ENCODE measurements around the gene FAM204A.
A peak's percentile ranks its signal among the peaks of the same experiment; 100 is the strongest.

FAM204A gene

DNA sequence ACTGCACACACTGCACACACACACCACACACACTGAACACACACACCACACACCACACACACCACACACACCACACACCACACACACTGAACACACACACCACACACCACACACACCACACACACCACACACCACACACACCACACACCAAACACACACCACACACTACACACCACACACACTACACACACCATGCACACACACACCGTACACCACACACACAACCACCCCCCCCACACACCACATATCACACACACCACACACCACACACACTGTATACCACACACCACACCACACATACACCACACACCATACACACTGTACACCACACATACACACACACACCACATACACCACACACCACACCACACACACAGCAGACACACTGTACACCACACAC is 59.5 kb downstream of the FAM204A start:
- no peak for DNase-seq (ENCODE audit: low spot score)

- no peak for DNase-seq (ENCODE audit: low spot score)
These were observed 63.5 kb downstream of the FAM204A start for GRCh38 chr10:118278649-118279048.

DNA sequence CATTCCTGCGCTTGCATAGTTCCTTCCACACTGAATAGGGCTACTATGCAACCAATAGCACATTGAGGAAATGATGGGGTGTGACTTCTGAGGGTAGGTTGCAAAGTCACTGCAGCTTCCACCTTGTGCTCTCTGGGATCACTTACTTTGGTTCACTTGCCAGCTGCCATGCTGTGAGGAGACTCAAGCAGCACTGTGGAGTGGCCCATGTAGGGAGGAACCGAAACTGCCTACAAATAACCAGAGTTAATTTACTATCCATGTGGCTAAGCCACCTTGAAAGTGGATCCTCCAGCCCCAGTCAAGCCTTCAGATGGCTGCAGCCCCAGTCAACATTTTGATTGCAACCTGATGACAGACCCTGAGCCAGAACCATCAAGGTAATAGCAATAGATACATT is 64.3 kb downstream of the FAM204A start:
- no peak for DNase-seq (ENCODE audit: low spot score)

GRCh38 chr10:118276727-118277126 is 65.4 kb downstream of the FAM204A start:
- no peak for DNase-seq (ENCODE audit: low spot score)

- no peak for DNase-seq (ENCODE audit: low spot score)
These were observed 65.9 kb downstream of the FAM204A start for GRCh38 chr10:118276204-118276603.

DNA sequence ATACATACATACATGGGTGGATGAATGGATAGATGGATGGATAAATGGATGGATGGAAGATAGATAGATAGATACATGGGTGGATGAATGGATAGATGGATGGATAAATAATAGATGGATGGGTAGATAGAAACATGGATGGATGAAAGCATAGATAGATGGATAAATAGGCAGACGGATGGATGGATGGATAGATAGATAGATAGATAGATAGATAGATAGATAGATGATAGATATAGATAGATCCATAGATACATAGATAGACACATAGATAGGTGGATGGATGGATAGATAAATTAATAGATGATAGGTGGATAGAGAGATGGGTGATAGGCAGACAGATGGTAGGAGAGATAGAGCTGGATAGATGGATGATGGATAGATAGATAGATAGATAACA is 68.5 kb downstream of the FAM204A start:
- DNase-seq (ENCODE audit: low spot score) = no peak

DNA sequence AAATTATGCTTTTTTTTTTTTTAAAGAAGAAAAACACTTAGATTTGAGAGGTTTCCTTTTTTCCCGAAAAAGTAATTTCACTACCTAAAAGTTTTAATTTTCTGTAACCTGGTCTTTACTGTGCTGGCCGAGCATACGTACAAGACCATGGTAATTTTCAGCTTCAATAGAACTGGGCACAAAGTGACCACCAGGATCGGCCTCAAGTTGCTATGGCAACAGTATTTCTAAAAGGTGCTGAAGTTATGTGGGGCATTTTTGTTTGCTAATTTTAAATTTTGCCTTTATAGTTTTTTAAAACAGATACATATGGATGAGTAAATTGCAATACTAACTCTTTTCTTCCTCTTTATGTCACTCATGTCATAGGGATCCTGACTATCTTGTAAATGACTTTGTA is 69.4 kb downstream of the FAM204A start:
- no peak for DNase-seq (ENCODE audit: low spot score)

- DNase-seq (ENCODE audit: low spot score) = no peak
These were observed 69.9 kb downstream of the FAM204A start for GRCh38 chr10:118272149-118272721.

DNA sequence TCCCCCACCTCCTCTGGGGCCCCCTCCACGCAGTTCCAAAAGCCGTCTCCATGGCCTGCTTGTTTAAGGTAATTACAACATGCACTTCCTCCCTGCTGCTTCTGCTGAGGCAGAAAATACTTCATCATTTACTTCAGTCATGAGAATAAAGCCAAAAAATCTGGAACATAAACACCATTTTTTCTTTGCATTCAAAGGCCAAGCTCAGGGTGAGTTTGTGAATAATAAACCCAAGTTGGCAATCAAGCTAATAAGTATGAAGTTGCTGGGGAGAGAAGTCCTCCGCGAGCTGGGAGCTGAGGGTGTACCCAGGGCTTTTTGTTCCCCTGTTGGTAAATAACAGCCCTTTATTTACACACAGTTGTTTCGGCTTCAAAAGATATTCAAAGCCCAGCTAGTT is 70.5 kb downstream of the FAM204A start:
- no peak for DNase-seq (ENCODE audit: low spot score)

DNA sequence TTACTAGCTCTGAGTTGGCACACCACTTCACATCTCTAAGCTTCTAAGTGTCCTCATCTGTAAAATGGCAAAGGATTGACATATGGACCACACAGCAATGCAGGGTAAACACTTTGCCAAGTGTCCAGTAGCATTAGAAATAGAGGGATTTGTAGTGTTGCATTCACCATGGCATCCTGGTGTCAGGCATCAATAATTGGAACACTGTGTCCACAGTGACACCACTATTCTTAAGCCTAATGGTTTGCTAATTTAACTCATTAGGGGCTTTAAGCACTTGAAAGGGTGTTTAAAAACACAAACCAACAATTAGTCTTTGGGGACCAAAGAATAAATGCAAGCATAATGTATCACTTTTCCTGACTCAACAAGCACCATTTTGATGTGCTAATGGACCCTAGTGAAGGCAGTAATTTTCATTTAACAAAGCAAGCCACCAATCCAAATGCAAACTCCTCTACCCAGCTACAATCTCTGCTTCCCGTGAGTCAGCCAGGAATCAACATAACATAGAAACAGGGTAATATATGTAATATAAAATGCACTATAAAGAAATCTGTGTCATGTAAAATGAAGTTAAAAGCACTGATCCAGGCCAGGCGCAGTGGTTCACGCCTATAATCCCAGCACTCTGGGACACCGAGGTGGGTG is 75.9 kb downstream of the FAM204A start:
- DNase-seq (ENCODE audit: low spot score) = no peak

DNA sequence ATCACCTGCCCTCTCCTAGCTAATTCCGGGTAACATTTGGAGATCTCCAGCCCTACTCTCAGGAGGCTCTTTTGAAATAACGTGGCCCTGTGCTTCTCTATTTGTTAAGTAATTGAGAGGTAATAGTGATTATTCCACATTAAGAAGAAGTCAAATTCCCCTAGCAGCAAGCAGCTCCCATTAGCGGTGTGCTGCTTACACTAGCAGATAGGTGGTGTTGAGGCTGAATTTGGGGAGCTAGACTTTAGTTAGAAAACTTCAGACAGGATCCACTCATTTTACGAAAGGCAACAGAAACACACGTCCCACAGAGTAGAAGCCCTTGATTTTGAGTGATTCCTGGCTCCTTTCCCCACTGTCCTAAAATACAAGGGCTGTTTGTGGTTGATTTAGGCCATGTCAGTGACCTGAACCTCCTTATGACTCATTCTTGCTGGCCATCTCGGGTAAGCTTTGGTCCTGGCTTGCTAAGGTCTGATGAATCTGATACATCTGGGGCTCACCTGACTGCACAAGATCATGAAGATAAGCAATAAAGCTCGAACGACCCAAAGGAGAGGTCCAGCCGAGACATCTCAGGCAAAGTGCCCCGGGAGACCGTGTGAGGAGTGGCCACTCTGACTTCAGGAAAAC is 77.2 kb downstream of the FAM204A start:
- DNase-seq (ENCODE audit: low spot score) = no peak

DNA sequence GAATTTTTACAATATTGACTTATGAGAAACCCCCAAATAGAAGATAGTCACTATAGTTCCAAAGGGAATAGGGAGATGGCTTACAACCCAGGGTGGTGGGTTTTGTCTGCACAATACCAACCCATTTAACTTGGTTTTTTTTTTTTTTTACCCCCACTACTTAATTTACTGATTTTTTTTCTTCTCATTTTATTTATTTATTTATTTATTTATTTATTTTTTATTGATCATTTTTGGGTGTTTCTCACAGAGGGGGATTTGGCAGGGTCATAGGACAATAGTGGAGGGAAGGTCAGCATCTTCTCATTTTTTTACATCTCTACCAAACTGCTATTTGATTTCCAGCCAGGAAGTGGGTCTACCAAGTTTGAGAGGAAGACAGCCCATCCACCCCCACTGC is 77.9 kb downstream of the FAM204A start:
- DNase-seq (ENCODE audit: low spot score) = no peak

GRCh38 chr10:118262538-118262937 is 79.6 kb downstream of the FAM204A start:
- DNase-seq (ENCODE audit: low spot score) = no peak

DNA sequence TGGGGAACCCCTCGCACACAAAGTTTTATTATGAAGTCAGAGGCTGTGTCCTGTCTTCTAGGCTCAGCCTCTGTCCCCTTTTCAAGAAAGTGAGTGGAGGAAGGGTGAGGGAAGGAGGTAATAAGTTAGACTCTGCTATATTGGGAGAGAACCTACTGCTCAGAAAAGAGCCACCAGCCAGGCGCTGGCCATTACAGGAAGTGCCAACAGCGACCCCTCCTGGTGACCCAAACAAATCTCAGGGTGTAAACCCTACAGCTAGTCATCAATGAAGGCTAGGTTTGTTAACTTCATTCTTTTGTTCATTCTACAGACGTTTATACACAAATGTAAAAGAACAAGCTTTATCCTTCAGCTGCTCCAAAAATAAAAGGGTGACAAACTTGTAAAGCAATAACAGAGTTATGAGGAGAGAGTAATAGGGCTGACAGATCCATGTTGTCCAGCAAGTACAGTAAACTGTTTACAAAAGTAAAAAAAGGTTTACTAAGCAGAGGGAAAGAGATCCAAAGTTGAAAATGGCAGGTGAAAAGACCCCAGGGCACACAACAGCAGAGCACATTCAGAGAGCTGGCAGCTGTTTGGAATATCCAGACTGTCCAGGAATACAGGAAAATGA is 82.7 kb downstream of the FAM204A start:
- DNase-seq (ENCODE audit: low spot score) = peak; percentile 44

GRCh38 chr10:118258285-118258684 is 83.8 kb downstream of the FAM204A start:
- no peak for DNase-seq (ENCODE audit: low spot score)

- DNase-seq (ENCODE audit: low spot score) = no peak
These were observed 85.1 kb downstream of the FAM204A start for GRCh38 chr10:118256825-118257570.

GRCh38 chr10:118256209-118256608 is 85.9 kb downstream of the FAM204A start:
- no peak for DNase-seq (ENCODE audit: low spot score)

GRCh38 chr10:118255355-118255754 is 86.8 kb downstream of the FAM204A start:
- DNase-seq (ENCODE audit: low spot score) = no peak

GRCh38 chr10:118254654-118255053 is 87.5 kb downstream of the FAM204A start:
- no peak for DNase-seq (ENCODE audit: low spot score)

GRCh38 chr10:118253397-118253796 is 88.7 kb downstream of the FAM204A start:
- DNase-seq (ENCODE audit: low spot score) = no peak

DNA sequence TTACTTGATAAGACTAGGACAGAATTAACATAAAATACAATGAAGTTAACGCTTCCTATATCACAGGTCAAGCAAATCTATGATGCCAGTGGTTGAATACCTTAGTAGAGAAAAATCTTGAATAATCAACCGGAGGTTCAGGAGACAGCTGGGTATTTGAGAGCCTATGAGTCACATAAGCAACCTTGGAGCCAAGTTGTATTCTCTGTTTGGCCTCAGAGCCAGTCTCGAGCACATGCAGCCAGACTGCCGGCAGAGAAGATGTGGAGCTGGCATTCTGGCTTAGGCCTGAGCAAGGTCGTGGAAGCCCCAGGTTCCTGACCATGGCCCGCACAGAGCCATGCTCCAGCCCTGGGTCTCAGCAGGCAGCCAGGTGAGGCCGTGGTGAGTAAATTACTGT is 90.3 kb downstream of the FAM204A start:
- DNase-seq (ENCODE audit: low spot score) = no peak

DNA sequence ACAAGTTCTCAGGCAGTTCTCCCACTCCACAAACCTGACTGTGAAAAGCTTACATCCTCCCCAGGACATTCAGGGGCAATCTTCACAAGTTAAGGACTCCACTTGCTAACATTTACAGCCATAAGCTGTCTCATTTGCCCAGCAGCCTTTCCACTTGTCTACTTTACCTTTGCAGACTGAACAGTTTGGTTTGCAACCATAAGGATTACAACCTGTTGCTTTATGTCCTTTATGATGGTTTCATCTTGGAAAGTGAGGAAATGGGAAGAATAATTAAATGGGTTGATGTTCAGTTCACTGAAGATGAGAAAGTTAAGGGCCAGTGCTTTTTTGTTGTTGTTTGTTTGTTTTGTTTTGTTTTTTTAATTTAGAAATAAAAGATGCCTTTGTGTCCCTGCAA is 92.4 kb downstream of the FAM204A start:
- no peak for DNase-seq (ENCODE audit: low spot score)
